Measurements from ENCODE around the gene SPOP.
A peak's percentile ranks its signal among the peaks of the same experiment; 100 is the strongest.

The SPOP gene

DNA sequence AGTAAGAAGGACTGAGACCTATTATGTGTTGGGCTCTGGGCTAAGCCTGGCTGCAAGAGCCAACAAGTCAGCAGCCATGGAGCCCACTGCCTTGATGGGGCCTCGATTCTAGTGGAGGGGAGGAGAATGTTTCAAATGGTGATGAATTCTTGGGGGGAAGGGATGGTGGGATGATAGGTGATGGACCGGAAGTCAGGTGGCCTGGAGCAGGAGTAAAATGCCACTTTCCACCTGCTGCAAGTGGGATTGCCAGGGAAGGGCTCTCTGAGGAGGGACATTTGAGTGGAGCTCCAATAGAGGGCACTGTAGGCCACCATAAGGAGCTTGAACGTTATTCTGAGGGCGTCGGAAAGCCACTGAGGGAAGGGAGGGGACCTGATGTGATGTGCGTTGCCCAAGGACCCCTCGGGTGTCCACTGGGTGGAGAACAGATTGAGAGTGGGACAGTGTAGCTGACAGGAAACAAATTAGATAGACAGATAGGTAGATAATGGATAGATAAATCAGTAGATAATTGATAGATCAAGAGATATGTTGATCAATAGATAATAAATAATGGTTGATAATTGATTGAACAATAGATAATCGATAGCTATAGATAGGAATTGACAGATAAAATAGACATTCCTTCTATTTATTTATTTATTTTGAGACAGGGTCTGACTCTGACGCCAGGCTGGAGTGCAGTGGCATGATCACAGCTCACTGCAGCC lies 120.4 kb downstream of the SPOP start:
- TF ChIP-seq ZFX (IDR thresholded peaks at IDR 0.05): no peak
- TF ChIP-seq, protein P1, sequence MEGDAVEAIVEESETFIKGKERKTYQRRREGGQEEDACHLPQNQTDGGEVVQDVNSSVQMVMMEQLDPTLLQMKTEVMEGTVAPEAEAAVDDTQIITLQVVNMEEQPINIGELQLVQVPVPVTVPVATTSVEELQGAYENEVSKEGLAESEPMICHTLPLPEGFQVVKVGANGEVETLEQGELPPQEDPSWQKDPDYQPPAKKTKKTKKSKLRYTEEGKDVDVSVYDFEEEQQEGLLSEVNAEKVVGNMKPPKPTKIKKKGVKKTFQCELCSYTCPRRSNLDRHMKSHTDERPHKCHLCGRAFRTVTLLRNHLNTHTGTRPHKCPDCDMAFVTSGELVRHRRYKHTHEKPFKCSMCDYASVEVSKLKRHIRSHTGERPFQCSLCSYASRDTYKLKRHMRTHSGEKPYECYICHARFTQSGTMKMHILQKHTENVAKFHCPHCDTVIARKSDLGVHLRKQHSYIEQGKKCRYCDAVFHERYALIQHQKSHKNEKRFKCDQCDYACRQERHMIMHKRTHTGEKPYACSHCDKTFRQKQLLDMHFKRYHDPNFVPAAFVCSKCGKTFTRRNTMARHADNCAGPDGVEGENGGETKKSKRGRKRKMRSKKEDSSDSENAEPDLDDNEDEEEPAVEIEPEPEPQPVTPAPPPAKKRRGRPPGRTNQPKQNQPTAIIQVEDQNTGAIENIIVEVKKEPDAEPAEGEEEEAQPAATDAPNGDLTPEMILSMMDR (conservative IDR thresholded peaks at IDR 0.05): peak; percentile 77
- H3K27ac ChIP-seq: no peak overlapping the region

DNA sequence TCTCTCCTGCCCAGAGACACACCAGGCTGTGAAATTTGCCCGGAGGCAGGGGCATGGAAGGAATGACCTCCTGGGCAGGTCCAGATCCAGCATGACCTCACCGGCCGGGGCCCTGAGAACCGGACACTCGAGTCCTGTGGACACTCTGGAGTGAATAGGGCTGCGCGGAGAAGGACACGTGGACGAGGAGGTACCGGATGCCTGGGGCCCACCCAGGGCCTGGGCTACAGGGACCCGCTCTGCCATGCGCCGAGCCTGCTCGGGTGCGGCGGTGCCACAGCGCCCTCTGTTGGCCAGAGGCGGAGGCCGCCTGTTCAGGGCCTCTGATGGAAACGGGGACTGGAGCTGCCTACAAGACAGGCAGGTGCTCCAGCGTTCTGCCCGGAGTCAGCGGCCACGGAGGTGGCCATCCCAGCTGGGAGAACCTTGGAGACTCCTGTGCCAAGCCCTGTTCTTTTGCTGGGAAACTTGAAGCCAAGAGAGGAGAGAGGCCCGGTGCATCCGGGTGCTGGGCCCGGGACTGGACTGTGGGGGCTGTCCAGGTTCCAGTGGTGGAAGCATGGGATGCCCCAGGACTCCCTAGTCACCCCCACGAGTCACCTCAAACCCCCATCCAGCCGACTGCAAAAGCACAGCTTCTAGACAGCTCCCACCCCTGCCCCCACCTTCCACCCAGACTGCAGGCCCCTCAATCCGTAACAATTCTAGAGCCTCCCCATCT lies 121.5 kb downstream of the SPOP start:
- no peak overlapping the region for H3K27ac ChIP-seq

DNA sequence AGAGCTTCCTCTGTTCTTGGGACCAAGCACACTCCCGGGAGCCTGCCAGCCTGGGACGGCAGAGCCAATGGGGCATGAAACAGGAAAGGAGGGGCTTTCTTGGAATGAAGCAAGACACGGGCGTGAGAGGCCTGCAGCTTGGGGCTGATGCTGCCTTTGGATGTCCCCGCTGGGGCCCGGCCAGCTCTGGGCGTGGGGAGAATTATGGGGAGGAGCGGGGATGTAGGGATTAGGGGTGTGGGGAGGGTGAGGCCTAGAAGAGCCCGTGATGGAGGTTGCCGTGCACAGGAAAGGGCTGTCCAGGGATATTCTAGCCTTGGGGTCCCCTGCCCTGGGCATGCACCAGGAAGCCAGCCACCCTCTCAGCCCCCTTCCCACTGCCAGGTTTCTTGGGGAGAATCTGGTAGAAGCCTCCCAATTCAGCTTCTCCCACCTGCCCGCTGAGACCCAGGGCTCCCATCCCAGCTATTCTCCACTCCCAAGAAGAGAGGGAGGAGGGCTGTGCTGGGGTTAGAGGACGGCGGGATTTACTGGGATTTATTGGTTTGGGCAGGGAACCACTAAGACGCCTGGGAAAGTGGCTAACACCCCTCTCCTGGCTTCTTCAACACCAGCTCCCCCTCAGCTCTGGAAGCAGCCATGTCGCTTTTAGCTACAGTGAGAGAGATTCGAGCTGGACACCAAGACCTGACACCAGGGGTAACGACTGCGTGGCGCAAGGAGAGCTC lies 122.2 kb downstream of the SPOP start:
- TF ChIP-seq, protein P1 (conservative IDR thresholded peaks at IDR 0.05): no peak
- no peak for TF ChIP-seq ZFX (IDR thresholded peaks at IDR 0.05)

More for the DNA sequence above, 121.5 kb downstream of the SPOP start:
- TF ChIP-seq, protein P1 (conservative IDR thresholded peaks at IDR 0.05): peak; percentile 98
- no peak for TF ChIP-seq ZFX (IDR thresholded peaks at IDR 0.05)

DNA sequence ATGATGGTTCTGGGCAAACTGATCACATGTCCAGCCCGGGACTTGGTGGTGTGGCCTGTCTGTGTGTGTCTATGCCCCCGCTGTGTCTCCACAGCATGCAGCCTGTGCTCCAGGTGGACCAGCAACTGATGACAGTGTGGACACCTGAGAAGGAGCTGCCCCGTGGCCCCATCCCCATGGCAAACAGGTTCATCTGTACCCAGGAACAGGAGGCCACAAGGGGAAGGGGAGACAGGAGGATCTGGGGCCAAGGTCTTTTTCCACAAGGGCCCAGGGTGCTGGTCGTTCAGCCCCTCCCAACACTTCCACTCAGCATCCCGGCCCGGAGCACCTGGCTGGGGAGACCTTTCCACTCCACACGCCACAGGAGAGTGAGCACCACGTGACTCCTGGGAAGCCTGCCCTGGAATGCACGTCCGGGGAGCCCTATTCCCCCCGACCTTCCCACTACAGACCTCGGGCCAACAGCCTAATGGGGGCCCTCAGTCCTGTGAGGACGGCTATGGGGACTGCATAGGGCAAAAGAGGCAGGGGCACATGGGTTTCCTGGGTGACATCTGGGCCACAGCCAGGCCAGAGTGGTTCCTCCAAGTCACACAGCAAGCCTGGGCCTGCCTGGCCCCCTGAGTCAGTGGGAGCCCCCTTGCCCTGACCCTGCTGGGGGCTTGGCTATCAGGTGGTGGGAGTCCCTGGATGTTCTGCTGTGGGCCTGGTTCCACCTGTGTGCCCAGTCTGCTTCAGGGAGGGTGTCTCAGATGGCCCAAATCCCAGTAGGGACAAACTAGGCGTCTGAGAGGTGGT lies 123.0 kb downstream of the SPOP start:
- no peak overlapping the region for H3K27ac ChIP-seq
- TF ChIP-seq, protein P1 (conservative IDR thresholded peaks at IDR 0.05): no peak
- no peak for TF ChIP-seq ZFX (IDR thresholded peaks at IDR 0.05)

More for the DNA sequence above, 122.2 kb downstream of the SPOP start:
- H3K27ac ChIP-seq: no peak overlapping the region

DNA sequence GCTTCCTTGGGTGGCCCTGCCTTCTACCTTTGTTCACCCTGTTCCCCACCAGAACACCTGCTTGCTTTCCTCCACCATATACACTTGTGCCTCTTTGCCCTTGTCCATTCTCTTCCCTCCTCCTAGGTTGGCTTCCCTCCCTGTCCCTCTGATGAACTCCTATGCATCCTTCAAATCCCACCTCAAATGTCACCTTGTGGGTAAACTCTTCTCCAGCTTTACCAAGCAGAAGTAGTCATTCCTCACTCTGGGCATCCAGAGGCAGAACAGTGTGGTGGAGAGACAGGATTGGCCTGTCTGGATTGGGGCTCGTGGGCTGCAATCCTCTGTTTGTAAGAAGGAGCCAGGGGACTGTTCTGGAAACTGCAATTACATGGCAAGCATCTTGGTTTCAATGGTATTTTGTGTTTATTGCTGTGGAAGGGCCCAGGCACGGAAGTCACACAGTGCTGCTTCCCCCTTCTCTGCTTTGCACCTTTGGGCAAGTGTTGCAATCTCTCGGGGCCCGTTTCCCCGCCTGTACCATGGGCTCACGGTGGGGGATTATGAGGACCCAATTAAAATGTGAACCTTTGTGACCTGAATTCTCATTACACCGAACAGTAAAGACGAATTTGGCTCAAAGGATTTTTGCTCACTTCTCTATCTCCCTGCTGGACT lies 124.1 kb downstream of the SPOP start:
- TF ChIP-seq, protein P1 (conservative IDR thresholded peaks at IDR 0.05): no peak
- no peak for TF ChIP-seq ZFX (IDR thresholded peaks at IDR 0.05)
- no peak overlapping the region for H3K27ac ChIP-seq

DNA sequence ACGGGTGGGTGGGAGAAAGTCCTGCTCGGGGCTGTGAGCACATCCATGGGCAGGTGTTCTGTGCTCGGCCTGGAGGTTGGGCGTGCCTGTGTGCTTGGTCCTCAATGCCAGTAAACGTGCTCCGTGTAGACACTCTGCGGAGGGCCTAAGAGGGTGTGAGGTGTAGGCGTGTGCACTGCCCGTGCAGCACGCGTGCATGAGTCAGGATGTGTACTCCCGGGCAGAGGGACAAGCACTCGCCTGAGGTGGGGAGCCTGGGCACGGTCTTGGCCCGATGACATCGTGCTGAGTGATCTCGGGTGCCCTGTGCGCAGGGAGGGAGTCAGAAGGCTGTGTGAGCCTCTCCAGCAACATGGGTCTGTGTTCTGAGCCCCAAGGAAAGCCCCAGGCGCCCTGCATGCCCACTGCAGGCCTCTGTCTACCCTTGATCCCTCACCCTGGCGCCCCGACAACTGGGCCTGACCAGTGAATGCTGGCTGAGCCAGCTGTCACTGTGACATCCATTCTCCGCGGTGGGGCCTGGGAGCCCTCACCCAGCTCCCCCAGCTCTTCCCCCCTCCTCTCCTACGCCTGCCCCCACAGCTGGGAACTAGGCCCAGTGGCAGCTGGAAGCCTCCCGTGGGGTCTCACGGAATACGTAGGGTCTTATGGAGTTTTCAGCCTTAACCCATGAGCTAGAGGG lies 125.7 kb downstream of the SPOP start:
- H3K27ac ChIP-seq: no peak overlapping the region
- no peak for TF ChIP-seq ZFX (IDR thresholded peaks at IDR 0.05)
- TF ChIP-seq, protein P1 (conservative IDR thresholded peaks at IDR 0.05): no peak

Data from C4-2B (cell line).